Measurements from ENCODE around the gene CHL1.

Gene CHL1

GRCh38 chr3:278300-279064 is 81.9 kb downstream of the CHL1 start:
- no peak overlapping the region for H3K4me3 ChIP-seq (ENCODE audit: low read length)
- DNase-seq (ENCODE audit: low read depth), result no peak
- TF ChIP-seq CTCF (IDR thresholded peaks at IDR 0.05; ENCODE audit: insufficient read depth, low read depth, low read length, missing control alignments), result no peak

- no peak for TF ChIP-seq CTCF (IDR thresholded peaks at IDR 0.05; ENCODE audit: insufficient read depth, low read depth, low read length, missing control alignments)
- no peak for DNase-seq (ENCODE audit: low read depth)
- no peak overlapping the region for H3K4me3 ChIP-seq (ENCODE audit: low read length)
Measured at GRCh38 chr3:279325-279724, 82.8 kb downstream of the CHL1 start.

GRCh38 chr3:280681-281080 is 84.1 kb downstream of the CHL1 start:
- no peak for TF ChIP-seq CTCF (IDR thresholded peaks at IDR 0.05; ENCODE audit: insufficient read depth, low read depth, low read length, missing control alignments)
- no peak for DNase-seq (ENCODE audit: low read depth)
- no peak overlapping the region for H3K4me3 ChIP-seq (ENCODE audit: low read length)

GRCh38 chr3:284322-284721 is 87.8 kb downstream of the CHL1 start:
- DNase-seq (ENCODE audit: low read depth), result no peak
- no peak for TF ChIP-seq CTCF (IDR thresholded peaks at IDR 0.05; ENCODE audit: insufficient read depth, low read depth, low read length, missing control alignments)
- no peak overlapping the region for H3K4me3 ChIP-seq (ENCODE audit: low read length)

GRCh38 chr3:288417-288816 is 91.9 kb downstream of the CHL1 start:
- H3K4me3 ChIP-seq (ENCODE audit: low read length), result no peak overlapping the region
- TF ChIP-seq CTCF (IDR thresholded peaks at IDR 0.05; ENCODE audit: insufficient read depth, low read depth, low read length, missing control alignments), result no peak
- DNase-seq (ENCODE audit: low read depth), result no peak

GRCh38 chr3:291028-291427 is 94.5 kb downstream of the CHL1 start:
- TF ChIP-seq CTCF (IDR thresholded peaks at IDR 0.05; ENCODE audit: insufficient read depth, low read depth, low read length, missing control alignments), result no peak
- no peak overlapping the region for H3K4me3 ChIP-seq (ENCODE audit: low read length)
- no peak for DNase-seq (ENCODE audit: low read depth)

Measured in epithelial cell of esophagus (primary cell).